ENCODE measurements around the gene FAAH2.
"Not testable (repeated sequence)": the region's sequence is repeated elsewhere in the genome, so short reads cannot be mapped to it uniquely, and the experiment has no call there.

Gene FAAH2

DNA sequence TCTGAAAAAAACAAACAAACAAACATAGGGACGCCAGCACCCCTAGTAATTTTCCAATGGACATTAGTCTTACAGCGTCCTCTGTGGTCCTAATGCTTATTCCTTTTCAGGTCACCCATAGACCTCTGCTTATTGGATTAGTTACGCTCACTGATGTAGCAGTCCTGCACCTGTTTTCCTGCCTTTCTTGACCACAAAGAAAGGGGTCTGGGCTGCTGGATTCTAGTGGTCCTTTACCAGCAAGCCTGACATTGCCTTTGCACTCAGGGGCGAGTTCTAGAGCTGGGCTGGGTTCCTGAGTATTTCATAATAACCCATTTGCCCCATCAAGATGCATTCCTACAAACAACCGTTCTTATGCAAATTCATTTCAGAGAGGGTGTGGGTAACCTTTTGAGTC, 116.7 kb downstream of the FAAH2 start:
- H3K9me3 ChIP-seq (ENCODE audit: insufficient read depth, low read depth, low read length); H3K9ac ChIP-seq (ENCODE audit: low read depth, low read length); H3K36me3 ChIP-seq (ENCODE audit: insufficient read depth, low read depth, low read length); H3K27me3 ChIP-seq (ENCODE audit: insufficient read depth, low read length); H3K4me1 ChIP-seq (ENCODE audit: insufficient read depth, low read length); H3K4me3 ChIP-seq (ENCODE audit: low read length); H3K27ac ChIP-seq (ENCODE audit: low read length): not testable (repeated sequence)

DNA sequence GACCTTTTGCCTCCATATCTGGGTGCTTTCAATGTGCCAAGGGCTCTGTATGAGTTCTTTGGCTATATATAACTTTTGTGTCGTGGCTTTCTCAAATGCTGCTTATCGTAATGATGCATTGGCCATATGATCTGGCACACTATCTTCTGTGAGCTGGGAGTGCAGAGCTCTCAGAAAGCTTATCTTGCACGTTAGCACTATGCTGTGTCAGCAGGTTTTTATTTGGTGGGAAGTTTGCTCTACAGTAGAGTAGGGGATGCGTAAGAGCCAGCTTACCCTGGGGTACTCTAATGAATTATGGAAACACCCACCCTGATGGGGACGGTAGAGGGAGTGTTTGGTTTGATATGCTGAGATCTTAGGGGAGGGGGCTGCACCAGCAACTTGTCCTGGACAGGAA, 119.6 kb downstream of the FAAH2 start:
- no peaks in the 10 kb centered on the region for H3K9me3 ChIP-seq (ENCODE audit: insufficient read depth, low read depth, low read length)
- H3K27me3 ChIP-seq (ENCODE audit: insufficient read depth, low read length), result no peaks in the 10 kb centered on the region
- no peaks in the 10 kb centered on the region for H3K4me1 ChIP-seq (ENCODE audit: insufficient read depth, low read length)
- no peak overlapping the region for H3K27ac ChIP-seq (ENCODE audit: low read length)
- no peaks in the 10 kb centered on the region for H3K36me3 ChIP-seq (ENCODE audit: insufficient read depth, low read depth, low read length)
- no peak overlapping the region for H3K4me3 ChIP-seq (ENCODE audit: low read length)
- H3K9ac ChIP-seq (ENCODE audit: low read depth, low read length), result no peak overlapping the region

DNA sequence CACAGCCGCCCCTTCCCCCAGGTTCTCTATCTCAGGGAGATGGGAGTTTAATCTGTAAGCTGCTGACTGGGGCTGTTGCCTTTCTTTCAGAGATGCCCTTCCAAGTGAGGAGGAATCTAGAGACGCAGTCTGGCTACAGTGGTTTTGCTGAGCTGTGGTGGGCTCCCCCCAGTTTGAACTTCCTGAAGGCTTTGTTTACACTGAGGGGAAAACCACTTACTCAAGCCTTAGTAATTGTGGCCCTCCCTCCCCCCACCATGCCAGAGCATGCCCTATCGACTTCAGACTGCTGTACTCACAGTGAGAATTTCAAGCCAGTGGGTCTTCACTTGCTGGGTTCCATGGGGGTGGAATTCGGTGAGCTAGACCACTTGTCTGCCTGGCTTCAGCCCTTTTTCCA, 131.3 kb downstream of the FAAH2 start:
- Histone ChIP-seq H3K27ac (ENCODE audit: low read length) (no peak overlapping the region), H3K9ac (ENCODE audit: low read depth, low read length) (no peak overlapping the region)

DNA sequence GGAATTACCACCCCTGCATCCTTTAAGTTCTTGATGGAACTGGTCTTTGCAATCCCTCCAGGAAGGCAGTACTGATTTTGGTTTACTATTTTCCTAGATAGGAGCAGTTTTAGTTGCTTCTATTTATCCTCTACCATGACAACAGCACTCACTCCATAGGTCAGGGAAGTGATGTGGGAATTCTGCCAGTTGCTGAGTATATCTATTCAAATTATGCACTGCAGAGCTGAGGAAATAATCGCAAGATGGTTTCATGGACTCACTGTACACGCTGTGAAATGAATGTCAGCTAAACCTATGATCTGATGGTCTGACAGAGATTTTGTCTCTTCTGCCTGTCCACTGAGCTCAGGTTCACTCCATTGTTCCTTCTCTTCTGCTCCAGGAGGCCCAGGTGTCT, 135.8 kb downstream of the FAAH2 start:
- Histone ChIP-seq H3K27ac (ENCODE audit: low read length) (no peak overlapping the region), H3K4me3 (ENCODE audit: low read length) (no peak overlapping the region), H3K9me3 (ENCODE audit: insufficient read depth, low read depth, low read length) (no peaks in the 10 kb centered on the region), H3K36me3 (ENCODE audit: insufficient read depth, low read depth, low read length) (no peaks in the 10 kb centered on the region), H3K9ac (ENCODE audit: low read depth, low read length) (no peak overlapping the region), H3K4me1 (ENCODE audit: insufficient read depth, low read length) (no peaks in the 10 kb centered on the region), H3K27me3 (ENCODE audit: insufficient read depth, low read length) (no peaks in the 10 kb centered on the region)

More for the DNA sequence above, 131.3 kb downstream of the FAAH2 start:
- no peaks in the 10 kb centered on the region for H3K4me1 ChIP-seq (ENCODE audit: insufficient read depth, low read length)
- H3K36me3 ChIP-seq (ENCODE audit: insufficient read depth, low read depth, low read length), result no peaks in the 10 kb centered on the region
- H3K4me3 ChIP-seq (ENCODE audit: low read length), result no peak overlapping the region
- H3K9me3 ChIP-seq (ENCODE audit: insufficient read depth, low read depth, low read length), result no peaks in the 10 kb centered on the region
- no peaks in the 10 kb centered on the region for H3K27me3 ChIP-seq (ENCODE audit: insufficient read depth, low read length)

DNA sequence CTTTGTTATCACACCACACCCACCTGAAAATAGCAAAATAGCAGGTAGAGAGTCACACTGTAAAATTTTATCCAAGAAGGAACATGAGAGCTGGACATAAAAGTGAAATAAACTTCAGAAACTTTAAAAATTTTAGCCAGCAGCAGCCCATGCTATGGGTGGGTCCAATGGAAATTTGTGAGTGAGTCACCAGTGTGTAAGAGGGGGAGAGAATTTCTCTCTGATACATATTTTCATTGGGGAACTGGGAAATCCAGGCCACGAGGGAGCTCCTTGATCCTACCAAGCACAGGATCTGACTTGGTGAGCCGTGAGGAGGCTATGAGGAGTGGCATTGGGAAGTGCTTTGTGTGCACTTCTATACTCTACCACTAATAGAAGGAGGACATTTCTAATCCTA, 136.3 kb downstream of the FAAH2 start:
- Histone ChIP-seq H3K36me3 (ENCODE audit: insufficient read depth, low read depth, low read length) (no peaks in the 10 kb centered on the region), H3K27ac (ENCODE audit: low read length) (no peak overlapping the region), H3K27me3 (ENCODE audit: insufficient read depth, low read length) (no peaks in the 10 kb centered on the region), H3K9ac (ENCODE audit: low read depth, low read length) (no peak overlapping the region), H3K4me1 (ENCODE audit: insufficient read depth, low read length) (no peaks in the 10 kb centered on the region), H3K9me3 (ENCODE audit: insufficient read depth, low read depth, low read length) (no peaks in the 10 kb centered on the region), H3K4me3 (ENCODE audit: low read length) (no peak overlapping the region)

DNA sequence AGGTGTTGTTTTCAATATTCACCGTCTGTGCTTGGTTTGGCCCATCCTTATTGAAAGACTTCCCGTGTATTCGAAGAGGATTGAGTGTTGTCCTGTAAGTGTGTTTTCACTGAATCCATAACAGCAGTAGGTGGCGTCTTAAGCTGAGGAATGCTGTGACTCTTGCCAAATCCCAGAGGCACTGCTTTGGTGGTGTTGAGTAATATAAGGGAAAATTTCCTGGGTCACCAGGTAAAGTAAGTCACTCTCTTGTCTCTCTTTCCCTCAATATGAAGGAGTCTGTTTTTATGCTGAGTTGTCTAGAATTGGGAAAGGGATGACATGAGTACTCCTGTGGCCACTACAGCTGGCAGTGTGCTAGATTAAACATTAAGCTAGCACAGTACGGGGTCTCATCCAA, 158.6 kb downstream of the FAAH2 start:
- no peak overlapping the region for H3K9ac ChIP-seq (ENCODE audit: low read depth, low read length)
- no peak overlapping the region for H3K27ac ChIP-seq (ENCODE audit: low read length)
- no peak overlapping the region for H3K4me3 ChIP-seq (ENCODE audit: low read length)
- H3K9me3 ChIP-seq (ENCODE audit: insufficient read depth, low read depth, low read length), result peaks cover 5% of the 10 kb centered on the region; the same call in 1 of the 2 replicates
- no peaks in the 10 kb centered on the region for H3K36me3 ChIP-seq (ENCODE audit: insufficient read depth, low read depth, low read length)
- no peaks in the 10 kb centered on the region for H3K4me1 ChIP-seq (ENCODE audit: insufficient read depth, low read length)
- no peaks in the 10 kb centered on the region for H3K27me3 ChIP-seq (ENCODE audit: insufficient read depth, low read length)

DNA sequence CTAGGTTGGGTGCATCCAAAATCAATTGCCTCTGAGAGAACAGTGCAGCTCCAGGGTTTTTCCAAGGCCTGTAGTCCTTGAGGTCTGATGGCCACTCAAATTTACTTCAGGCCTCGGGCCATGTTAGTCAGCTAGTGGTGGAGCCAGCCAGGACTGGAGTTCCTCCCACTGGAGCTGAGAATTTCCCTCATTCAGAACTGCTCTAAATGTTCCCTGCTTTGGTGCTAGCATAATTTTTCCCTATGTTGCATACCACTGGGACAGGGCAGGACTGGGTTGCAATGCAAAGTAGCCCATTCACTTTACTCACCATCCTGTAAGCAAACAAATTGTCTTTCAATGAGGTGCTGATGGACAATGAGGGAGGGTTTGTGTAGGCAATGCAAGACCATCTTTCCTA, 159.3 kb downstream of the FAAH2 start:
- Histone ChIP-seq H3K9me3 (ENCODE audit: insufficient read depth, low read depth, low read length) (peaks cover 5% of the 10 kb centered on the region; the same call in 1 of the 2 replicates), H3K27ac (ENCODE audit: low read length) (no peak overlapping the region), H3K4me1 (ENCODE audit: insufficient read depth, low read length) (no peaks in the 10 kb centered on the region), H3K4me3 (ENCODE audit: low read length) (no peak overlapping the region), H3K9ac (ENCODE audit: low read depth, low read length) (no peak overlapping the region), H3K27me3 (ENCODE audit: insufficient read depth, low read length) (no peaks in the 10 kb centered on the region), H3K36me3 (ENCODE audit: insufficient read depth, low read depth, low read length) (no peaks in the 10 kb centered on the region)

DNA sequence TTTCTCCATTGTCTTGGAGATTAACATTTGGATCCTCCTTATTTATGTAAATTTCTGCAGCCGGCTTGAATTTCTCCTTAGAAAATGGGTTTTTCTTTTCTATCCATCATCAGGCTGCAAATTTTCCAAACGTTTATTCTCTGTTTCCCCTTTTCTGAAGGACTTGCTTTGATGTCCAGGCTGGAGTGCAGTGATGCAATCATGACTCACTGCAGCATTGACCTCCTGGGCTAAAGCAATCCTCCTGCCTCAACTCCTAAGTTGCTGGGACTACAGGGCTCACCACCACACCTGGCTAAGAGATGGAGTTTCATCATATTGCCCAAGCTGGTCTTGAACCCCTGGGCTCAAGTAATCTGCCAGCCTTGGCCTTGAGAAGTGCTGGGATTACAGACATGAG, 161.3 kb downstream of the FAAH2 start:
- Histone ChIP-seq H3K27me3 (ENCODE audit: insufficient read depth, low read length) (no peaks in the 10 kb centered on the region), H3K4me1 (ENCODE audit: insufficient read depth, low read length) (no peaks in the 10 kb centered on the region), H3K9me3 (ENCODE audit: insufficient read depth, low read depth, low read length) (peaks cover 5% of the 10 kb centered on the region; the same call in 1 of the 2 replicates), H3K9ac (ENCODE audit: low read depth, low read length) (no peak overlapping the region), H3K4me3 (ENCODE audit: low read length) (no peak overlapping the region), H3K36me3 (ENCODE audit: insufficient read depth, low read depth, low read length) (no peaks in the 10 kb centered on the region), H3K27ac (ENCODE audit: low read length) (no peak overlapping the region)

DNA sequence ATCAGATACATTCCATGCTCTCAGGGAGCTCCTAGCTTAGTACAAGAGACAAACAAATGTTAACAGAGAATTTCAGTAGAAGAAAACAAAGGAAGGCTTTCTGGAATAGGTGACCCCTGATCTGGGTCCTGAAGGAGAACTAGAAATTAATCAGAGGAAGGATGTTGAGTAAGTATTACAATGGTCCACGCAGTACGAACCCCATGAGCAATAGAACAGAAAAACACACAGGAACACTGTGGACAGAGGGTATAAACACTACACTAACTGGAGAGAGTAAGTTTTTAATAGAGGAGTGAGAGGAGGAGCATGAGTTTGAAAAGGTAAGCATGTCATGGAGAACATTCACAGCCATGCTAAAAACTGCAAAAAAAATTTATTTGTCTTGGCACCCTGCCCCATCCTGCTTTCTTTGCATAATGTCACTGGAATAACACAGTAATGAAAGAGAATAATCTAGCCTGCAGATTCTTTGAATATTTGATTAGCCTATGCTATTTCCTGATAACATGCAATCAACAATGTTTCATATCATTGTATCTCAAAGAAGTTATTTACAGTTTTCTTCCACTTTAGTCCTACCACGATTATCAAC, 165.0 kb downstream of the FAAH2 start:
- Histone ChIP-seq H3K27ac (ENCODE audit: low read length) (no peak overlapping the region), H3K9me3 (ENCODE audit: insufficient read depth, low read depth, low read length) (peaks cover 5% of the 10 kb centered on the region; the same call in 1 of the 2 replicates), H3K27me3 (ENCODE audit: insufficient read depth, low read length) (no peaks in the 10 kb centered on the region), H3K4me3 (ENCODE audit: low read length) (no peak overlapping the region), H3K4me1 (ENCODE audit: insufficient read depth, low read length) (no peaks in the 10 kb centered on the region), H3K36me3 (ENCODE audit: insufficient read depth, low read depth, low read length) (no peaks in the 10 kb centered on the region), H3K9ac (ENCODE audit: low read depth, low read length) (no peak overlapping the region)

DNA sequence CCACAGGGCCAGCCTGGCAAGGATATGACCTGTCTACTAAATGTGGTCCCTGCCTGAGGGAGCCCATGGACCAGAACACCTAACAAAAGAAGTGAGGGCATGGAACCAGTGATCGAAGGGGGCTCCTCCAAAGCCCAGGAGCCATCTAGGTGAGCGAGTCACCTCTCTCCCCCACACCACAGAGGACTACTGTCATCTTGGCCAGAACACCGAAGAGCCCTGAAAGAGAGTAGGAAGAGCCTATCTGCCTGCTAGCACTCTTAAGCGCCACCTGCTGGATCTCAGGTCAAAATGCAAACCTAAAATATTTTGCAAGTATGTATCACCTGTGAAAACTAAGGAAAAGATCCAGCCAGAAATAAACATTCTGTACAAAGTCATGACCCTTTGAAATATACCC, 167.4 kb downstream of the FAAH2 start:
- H3K9me3 ChIP-seq (ENCODE audit: insufficient read depth, low read depth, low read length), result no peaks in the 10 kb centered on the region
- H3K27ac ChIP-seq (ENCODE audit: low read length), result no peak overlapping the region
- no peaks in the 10 kb centered on the region for H3K4me1 ChIP-seq (ENCODE audit: insufficient read depth, low read length)
- H3K9ac ChIP-seq (ENCODE audit: low read depth, low read length), result no peak overlapping the region
- no peaks in the 10 kb centered on the region for H3K27me3 ChIP-seq (ENCODE audit: insufficient read depth, low read length)
- no peaks in the 10 kb centered on the region for H3K36me3 ChIP-seq (ENCODE audit: insufficient read depth, low read depth, low read length)
- no peak overlapping the region for H3K4me3 ChIP-seq (ENCODE audit: low read length)

DNA sequence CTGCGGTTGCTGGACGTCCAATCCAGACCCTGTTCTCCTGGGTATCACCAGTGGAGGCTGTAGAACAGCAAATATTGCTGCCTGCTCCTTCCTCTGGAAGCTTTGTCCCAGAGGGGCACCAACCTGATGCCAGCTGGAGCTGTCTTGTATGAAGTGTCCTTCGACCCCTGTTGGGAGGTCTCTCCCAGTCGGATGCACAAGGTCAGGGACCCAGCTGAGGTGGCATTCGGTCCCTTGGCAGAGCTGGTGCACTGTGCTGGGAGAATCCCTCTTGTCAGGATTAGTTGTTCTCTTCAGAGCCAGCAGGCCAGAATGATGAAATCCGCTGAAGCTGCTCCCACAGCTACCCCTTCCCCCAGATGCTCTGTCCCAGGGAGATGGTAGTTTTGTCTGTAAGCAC, 195.0 kb downstream of the FAAH2 start:
- H3K27ac ChIP-seq (ENCODE audit: low read length), result no peak overlapping the region
- no peaks in the 10 kb centered on the region for H3K9me3 ChIP-seq (ENCODE audit: insufficient read depth, low read depth, low read length)
- H3K9ac ChIP-seq (ENCODE audit: low read depth, low read length), result no peak overlapping the region
- H3K36me3 ChIP-seq (ENCODE audit: insufficient read depth, low read depth, low read length), result no peaks in the 10 kb centered on the region
- no peak overlapping the region for H3K4me3 ChIP-seq (ENCODE audit: low read length)
- H3K27me3 ChIP-seq (ENCODE audit: insufficient read depth, low read length), result no peaks in the 10 kb centered on the region
- H3K4me1 ChIP-seq (ENCODE audit: insufficient read depth, low read length), result no peaks in the 10 kb centered on the region

DNA sequence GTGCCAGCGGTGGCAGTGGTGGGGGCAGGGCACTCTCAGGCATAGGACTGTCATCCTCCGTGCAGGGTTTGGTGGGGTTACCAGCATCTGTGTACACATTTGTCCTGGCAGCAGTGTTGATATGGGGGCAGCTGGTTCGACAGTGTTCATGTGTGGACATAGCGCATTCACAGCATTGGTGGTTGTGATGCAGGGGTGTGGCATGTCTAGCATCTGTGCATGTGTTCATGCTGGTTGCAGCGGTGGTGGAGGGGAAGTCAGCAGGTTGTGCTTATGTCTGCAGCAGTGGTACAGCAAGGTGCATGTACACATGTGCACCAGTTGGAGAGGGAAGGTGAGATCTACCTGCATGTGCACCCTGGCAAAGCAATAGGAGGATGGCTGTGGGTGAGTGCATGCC, 230.0 kb downstream of the FAAH2 start:
- no peak overlapping the region for H3K9ac ChIP-seq (ENCODE audit: low read depth, low read length)
- no peak overlapping the region for H3K27ac ChIP-seq (ENCODE audit: low read length)
- no peaks in the 10 kb centered on the region for H3K4me1 ChIP-seq (ENCODE audit: insufficient read depth, low read length)
- H3K36me3 ChIP-seq (ENCODE audit: insufficient read depth, low read depth, low read length), result no peaks in the 10 kb centered on the region
- no peak overlapping the region for H3K4me3 ChIP-seq (ENCODE audit: low read length)
- no peaks in the 10 kb centered on the region for H3K27me3 ChIP-seq (ENCODE audit: insufficient read depth, low read length)
- no peaks in the 10 kb centered on the region for H3K9me3 ChIP-seq (ENCODE audit: insufficient read depth, low read depth, low read length)
